Measurements from ENCODE around the gene TSHZ1. TPM values are rescaled to one million over a fixed set of nuclear protein-coding genes. Genes with fewer than 3 reads are reported as not detected.
A peak's percentile ranks its signal among the peaks of the same experiment; 100 is the strongest.
"Not testable (repeated sequence)": the region's sequence is repeated elsewhere in the genome, so short reads cannot be mapped to it uniquely, and the experiment has no call there.

The TSHZ1 gene
- total and polyA plus RNA-seq, 4 donors = 17.1 to 76.0 (median 46.0) TPM

DNA sequence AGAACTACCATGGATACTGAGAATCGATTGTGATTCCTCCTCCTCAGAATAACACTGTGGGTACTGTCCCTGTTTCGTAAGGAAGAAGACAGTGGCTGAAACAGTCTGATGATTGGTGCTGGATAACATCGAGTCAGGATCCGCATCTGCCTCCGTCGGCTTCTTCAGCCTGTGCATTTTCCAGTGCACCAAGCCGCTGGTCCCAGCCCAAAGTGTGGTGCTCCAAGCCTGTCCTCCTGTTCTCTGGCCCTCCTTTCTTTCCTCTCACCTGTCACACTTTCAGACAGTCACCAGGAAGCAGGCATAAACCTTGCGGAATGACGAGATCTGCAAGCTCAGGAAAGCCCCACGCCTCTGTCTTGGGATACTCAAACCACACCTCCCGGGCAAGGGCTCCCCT is 32.2 kb upstream of the TSHZ1 start:
- no peaks in the 10 kb centered on the region for H3K36me3 ChIP-seq (ENCODE audit: control insufficient read depth, insufficient read depth, low read length)
- H3K27ac ChIP-seq (ENCODE audit: low read depth, low read length) = no peak overlapping the region
- no peak overlapping the region for H3K4me3 ChIP-seq (ENCODE audit: low read depth, low read length)
- no peaks in the 10 kb centered on the region for H3K4me1 ChIP-seq (ENCODE audit: control insufficient read depth, insufficient read depth, low read length)
- 85% methylated on average over 9 of the region's 11 CpGs for WGBS (ENCODE audit: insufficient coverage)
- H3K27me3 ChIP-seq (ENCODE audit: control insufficient read depth, insufficient read depth, low read length) = no peaks in the 10 kb centered on the region
- peaks cover 6% of the 10 kb centered on the region for H3K9me3 ChIP-seq (ENCODE audit: control insufficient read depth, insufficient read depth, low read length)
- DNase-seq (ENCODE audit: low read depth in 4 of 6, low spot score in 6 of 6) = no peak

DNA sequence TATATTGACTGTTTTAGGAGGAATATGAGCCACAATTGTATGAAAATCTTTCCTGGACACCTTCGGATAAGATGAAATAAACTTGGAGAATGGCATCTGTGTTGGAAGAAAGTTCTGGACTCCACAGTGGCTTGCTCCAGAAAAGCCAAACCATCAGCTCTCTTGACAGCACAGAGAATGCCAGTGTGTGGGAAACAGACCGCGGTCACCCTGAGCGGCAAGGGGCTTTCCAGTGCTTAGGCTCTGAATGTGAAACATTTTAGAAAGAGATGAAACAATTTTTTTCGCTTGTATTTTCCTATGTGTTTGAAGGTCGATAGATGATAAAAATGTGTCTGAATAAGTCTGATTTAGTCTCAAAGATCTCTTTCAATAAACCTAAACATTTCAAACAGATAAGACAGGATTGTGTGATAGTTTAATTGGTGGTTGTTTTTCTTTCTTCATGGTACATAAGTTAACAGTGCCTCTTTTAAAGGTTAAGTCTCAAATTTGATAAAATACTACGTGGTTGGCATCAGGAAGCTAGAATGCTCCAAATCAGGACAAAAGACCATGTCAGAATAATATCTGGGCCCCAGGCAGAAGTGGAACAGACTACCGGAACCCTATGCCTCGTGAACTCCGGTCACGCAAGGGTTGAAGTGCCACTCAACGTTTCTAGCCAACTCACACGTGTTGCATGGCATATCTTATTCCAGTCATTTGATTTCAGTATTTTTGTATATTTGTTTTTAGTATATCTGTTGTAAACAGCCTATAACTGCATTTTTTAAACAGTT is 30.6 kb upstream of the TSHZ1 start:
- Histone ChIP-seq H3K27ac (ENCODE audit: low read depth, low read length) (no peak overlapping the region), H3K36me3 (ENCODE audit: control insufficient read depth, insufficient read depth, low read length) (no peaks in the 10 kb centered on the region), H3K27me3 (ENCODE audit: control insufficient read depth, insufficient read depth, low read length) (no peaks in the 10 kb centered on the region), H3K4me3 (ENCODE audit: low read depth, low read length) (no peak overlapping the region), H3K9me3 (ENCODE audit: control insufficient read depth, insufficient read depth, low read length) (peaks cover 6% of the 10 kb centered on the region), H3K4me1 (ENCODE audit: control insufficient read depth, insufficient read depth, low read length) (peaks cover 4% of the 10 kb centered on the region)
- WGBS (ENCODE audit: insufficient coverage) = 78% methylated on average over 4 of the region's 13 CpGs
- DNase-seq (ENCODE audit: low read depth in 4 of 6, low spot score in 6 of 6) = no peak

- Histone ChIP-seq H3K4me1 (ENCODE audit: control insufficient read depth, insufficient read depth, low read length) (peaks cover 13% of the 10 kb centered on the region), H3K27ac (ENCODE audit: low read depth, low read length) (no peak overlapping the region), H3K27me3 (ENCODE audit: control insufficient read depth, insufficient read depth, low read length) (no peaks in the 10 kb centered on the region), H3K4me3 (ENCODE audit: low read depth, low read length) (no peak overlapping the region), H3K9me3 (ENCODE audit: control insufficient read depth, insufficient read depth, low read length) (peaks cover 6% of the 10 kb centered on the region), H3K36me3 (ENCODE audit: control insufficient read depth, insufficient read depth, low read length) (no peaks in the 10 kb centered on the region)
- DNase-seq (ENCODE audit: low read depth in 4 of 6, low spot score in 6 of 6) = no peak
- WGBS (ENCODE audit: insufficient coverage) = 73% methylated on average over 5 of the region's 5 CpGs
Measured at GRCh38 chr18:75183524-75183923, 27.1 kb upstream of the TSHZ1 start.

DNA sequence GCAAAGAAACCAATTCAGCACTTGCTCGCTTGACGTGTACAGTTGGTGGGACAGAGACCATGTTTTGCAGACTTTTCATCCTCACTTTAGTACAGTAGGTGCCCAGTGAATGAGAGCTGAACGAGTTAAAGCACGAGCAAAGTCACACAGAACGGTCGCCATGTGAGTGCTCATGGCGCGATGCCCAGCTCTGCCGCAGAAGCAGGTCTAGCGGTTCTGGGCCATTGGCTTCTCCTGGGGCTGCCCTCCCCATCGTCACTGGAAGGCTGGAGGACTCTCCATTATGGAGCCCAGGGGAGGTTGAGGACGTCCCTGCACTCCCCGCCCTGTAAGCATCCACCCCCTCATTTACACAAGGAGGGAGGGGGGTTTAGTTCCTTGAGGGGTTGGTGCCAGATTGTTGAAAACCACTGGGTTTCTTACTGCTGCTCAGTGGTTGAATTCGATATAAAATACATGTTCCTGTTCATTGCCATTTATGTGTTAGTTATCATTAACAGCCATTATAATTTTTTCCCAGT is 26.6 kb upstream of the TSHZ1 start:
- H3K4me1 ChIP-seq (ENCODE audit: control insufficient read depth, insufficient read depth, low read length) = peaks cover 13% of the 10 kb centered on the region
- peak in 1 of 6 donors; percentile 83 for DNase-seq (ENCODE audit: low read depth in 4 of 6, low spot score in 6 of 6)
- H3K36me3 ChIP-seq (ENCODE audit: control insufficient read depth, insufficient read depth, low read length) = no peaks in the 10 kb centered on the region
- no peak overlapping the region for H3K4me3 ChIP-seq (ENCODE audit: low read depth, low read length)
- 67% methylated on average over 6 of the region's 14 CpGs for WGBS (ENCODE audit: insufficient coverage)
- H3K27ac ChIP-seq (ENCODE audit: low read depth, low read length) = no peak overlapping the region
- peaks cover 6% of the 10 kb centered on the region for H3K9me3 ChIP-seq (ENCODE audit: control insufficient read depth, insufficient read depth, low read length)
- H3K27me3 ChIP-seq (ENCODE audit: control insufficient read depth, insufficient read depth, low read length) = no peaks in the 10 kb centered on the region

GRCh38 chr18:75185460-75185859 is 25.1 kb upstream of the TSHZ1 start:
- Histone ChIP-seq H3K9me3 (ENCODE audit: control insufficient read depth, insufficient read depth, low read length) (peaks cover 6% of the 10 kb centered on the region), H3K27me3 (ENCODE audit: control insufficient read depth, insufficient read depth, low read length) (no peaks in the 10 kb centered on the region), H3K27ac (ENCODE audit: low read depth, low read length) (no peak overlapping the region), H3K36me3 (ENCODE audit: control insufficient read depth, insufficient read depth, low read length) (peaks cover 4% of the 10 kb centered on the region), H3K4me1 (ENCODE audit: control insufficient read depth, insufficient read depth, low read length) (peaks cover 13% of the 10 kb centered on the region), H3K4me3 (ENCODE audit: low read depth, low read length) (no peak overlapping the region)
- DNase-seq (ENCODE audit: low read depth in 4 of 6, low spot score in 6 of 6) = no peak
- 69% methylated on average over 3 of the region's 3 CpGs for WGBS (ENCODE audit: insufficient coverage)

GRCh38 chr18:75187702-75188101 is 22.9 kb upstream of the TSHZ1 start:
- H3K4me1 ChIP-seq (ENCODE audit: control insufficient read depth, insufficient read depth, low read length) = peaks cover 15% of the 10 kb centered on the region
- WGBS (ENCODE audit: insufficient coverage) = 100% methylated on average over 2 of the region's 4 CpGs
- H3K27me3 ChIP-seq (ENCODE audit: control insufficient read depth, insufficient read depth, low read length); DNase-seq (ENCODE audit: low read depth in 4 of 6, low spot score in 6 of 6); H3K9me3 ChIP-seq (ENCODE audit: control insufficient read depth, insufficient read depth, low read length); H3K27ac ChIP-seq (ENCODE audit: low read depth, low read length); H3K36me3 ChIP-seq (ENCODE audit: control insufficient read depth, insufficient read depth, low read length); H3K4me3 ChIP-seq (ENCODE audit: low read depth, low read length): not testable (repeated sequence)

GRCh38 chr18:75189696-75190095 is 20.9 kb upstream of the TSHZ1 start:
- WGBS (ENCODE audit: insufficient coverage) = 94% methylated on average over 5 of the region's 6 CpGs
- no peaks in the 10 kb centered on the region for H3K27me3 ChIP-seq (ENCODE audit: control insufficient read depth, insufficient read depth, low read length)

GRCh38 chr18:75192899-75193298 is 17.7 kb upstream of the TSHZ1 start:
- WGBS (ENCODE audit: insufficient coverage) = 49% methylated on average over 2 of the region's 7 CpGs

More at GRCh38 chr18:75189696-75190095, 20.9 kb upstream of the TSHZ1 start:
- peaks cover 18% of the 10 kb centered on the region for H3K4me1 ChIP-seq (ENCODE audit: control insufficient read depth, insufficient read depth, low read length)
- peaks cover 4% of the 10 kb centered on the region for H3K36me3 ChIP-seq (ENCODE audit: control insufficient read depth, insufficient read depth, low read length)
- no peak for DNase-seq (ENCODE audit: low read depth in 4 of 6, low spot score in 6 of 6)
- no peak overlapping the region for H3K27ac ChIP-seq (ENCODE audit: low read depth, low read length)
- no peak overlapping the region for H3K4me3 ChIP-seq (ENCODE audit: low read depth, low read length)
- no peaks in the 10 kb centered on the region for H3K9me3 ChIP-seq (ENCODE audit: control insufficient read depth, insufficient read depth, low read length)

DNA sequence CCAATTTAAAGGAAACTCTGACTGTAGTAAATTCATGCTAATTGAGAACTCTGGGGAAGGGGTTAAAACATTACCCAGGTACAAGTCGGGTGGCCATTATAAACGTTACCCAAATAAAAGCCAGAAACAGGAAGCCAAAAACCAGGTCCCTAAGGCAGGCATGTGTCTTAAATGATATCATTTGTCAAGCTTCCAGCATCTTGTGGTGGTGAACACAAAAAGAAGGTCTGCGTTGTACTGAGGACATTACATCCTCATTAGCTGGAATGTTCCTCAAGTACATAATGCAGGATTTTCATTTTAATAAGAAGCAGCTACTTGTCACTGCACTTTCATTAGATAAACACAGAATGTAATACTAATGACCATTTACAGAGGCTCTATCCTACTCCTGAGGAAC is 12.6 kb upstream of the TSHZ1 start:
- Histone ChIP-seq H3K4me3 (ENCODE audit: low read depth, low read length) (no peak overlapping the region), H3K27ac (ENCODE audit: low read depth, low read length) (no peak overlapping the region), H3K9me3 (ENCODE audit: control insufficient read depth, insufficient read depth, low read length) (no peaks in the 10 kb centered on the region), H3K4me1 (ENCODE audit: control insufficient read depth, insufficient read depth, low read length) (peaks cover 19% of the 10 kb centered on the region), H3K27me3 (ENCODE audit: control insufficient read depth, insufficient read depth, low read length) (no peaks in the 10 kb centered on the region), H3K36me3 (ENCODE audit: control insufficient read depth, insufficient read depth, low read length) (peaks cover 3% of the 10 kb centered on the region)
- DNase-seq (ENCODE audit: low read depth in 4 of 6, low spot score in 6 of 6) = peak in 2 of 6 donors; percentile 10 to 66
- no CpG with 5 or more reads among the region's 3 CpGs for WGBS (ENCODE audit: insufficient coverage)

More at GRCh38 chr18:75192899-75193298, 17.7 kb upstream of the TSHZ1 start:
- H3K36me3 ChIP-seq (ENCODE audit: control insufficient read depth, insufficient read depth, low read length) = peaks cover 4% of the 10 kb centered on the region
- H3K4me3 ChIP-seq (ENCODE audit: low read depth, low read length) = no peak overlapping the region
- no peaks in the 10 kb centered on the region for H3K9me3 ChIP-seq (ENCODE audit: control insufficient read depth, insufficient read depth, low read length)
- H3K27ac ChIP-seq (ENCODE audit: low read depth, low read length) = no peak overlapping the region
- H3K27me3 ChIP-seq (ENCODE audit: control insufficient read depth, insufficient read depth, low read length) = no peaks in the 10 kb centered on the region
- peaks cover 5% of the 10 kb centered on the region for H3K4me1 ChIP-seq (ENCODE audit: control insufficient read depth, insufficient read depth, low read length)
- DNase-seq (ENCODE audit: low read depth in 4 of 6, low spot score in 6 of 6) = no peak

GRCh38 chr18:75199327-75199726 is 11.3 kb upstream of the TSHZ1 start:
- 61% methylated on average over 2 of the region's 4 CpGs for WGBS (ENCODE audit: insufficient coverage)
- Histone ChIP-seq H3K36me3 (ENCODE audit: control insufficient read depth, insufficient read depth, low read length) (peaks cover 7% of the 10 kb centered on the region), H3K27me3 (ENCODE audit: control insufficient read depth, insufficient read depth, low read length) (peaks cover 1% of the 10 kb centered on the region), H3K4me1 (ENCODE audit: control insufficient read depth, insufficient read depth, low read length) (peaks cover 27% of the 10 kb centered on the region), H3K4me3 (ENCODE audit: low read depth, low read length) (no peak overlapping the region), H3K9me3 (ENCODE audit: control insufficient read depth, insufficient read depth, low read length) (no peaks in the 10 kb centered on the region), H3K27ac (ENCODE audit: low read depth, low read length) (peak overlapping the region; percentile 16)
- DNase-seq (ENCODE audit: low read depth in 4 of 6, low spot score in 6 of 6) = peak in 3 of 6 donors; percentile 13 to 84 (median 26)
